ENCODE results near the gene ANOS1. TPM values are rescaled to one million over a fixed set of nuclear protein-coding genes. Genes with fewer than 3 reads are reported as not detected.

ANOS1 gene
- polyA plus RNA-seq, 3 donors, result 0.07 to 0.18 TPM; not detected in 1

DNA sequence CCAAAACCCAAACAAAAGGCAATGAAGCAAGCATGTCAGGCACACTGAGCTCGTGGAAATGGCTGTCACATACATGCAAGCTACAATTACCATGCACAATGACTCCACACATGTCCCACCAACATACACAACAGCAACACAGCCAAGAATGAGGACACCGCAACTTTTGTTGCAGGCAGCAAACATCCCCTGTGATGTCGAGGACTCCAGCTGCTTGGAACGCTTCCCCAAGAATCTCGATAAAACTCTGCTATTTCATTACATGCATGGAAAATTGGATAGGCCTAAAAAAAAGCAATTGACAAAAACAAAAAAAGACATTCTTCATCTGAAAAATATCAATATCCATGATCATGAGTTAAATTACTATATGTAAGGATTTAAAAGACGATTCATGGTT, 11.8 kb downstream of the ANOS1 start:
- TF ChIP-seq, protein P1, sequence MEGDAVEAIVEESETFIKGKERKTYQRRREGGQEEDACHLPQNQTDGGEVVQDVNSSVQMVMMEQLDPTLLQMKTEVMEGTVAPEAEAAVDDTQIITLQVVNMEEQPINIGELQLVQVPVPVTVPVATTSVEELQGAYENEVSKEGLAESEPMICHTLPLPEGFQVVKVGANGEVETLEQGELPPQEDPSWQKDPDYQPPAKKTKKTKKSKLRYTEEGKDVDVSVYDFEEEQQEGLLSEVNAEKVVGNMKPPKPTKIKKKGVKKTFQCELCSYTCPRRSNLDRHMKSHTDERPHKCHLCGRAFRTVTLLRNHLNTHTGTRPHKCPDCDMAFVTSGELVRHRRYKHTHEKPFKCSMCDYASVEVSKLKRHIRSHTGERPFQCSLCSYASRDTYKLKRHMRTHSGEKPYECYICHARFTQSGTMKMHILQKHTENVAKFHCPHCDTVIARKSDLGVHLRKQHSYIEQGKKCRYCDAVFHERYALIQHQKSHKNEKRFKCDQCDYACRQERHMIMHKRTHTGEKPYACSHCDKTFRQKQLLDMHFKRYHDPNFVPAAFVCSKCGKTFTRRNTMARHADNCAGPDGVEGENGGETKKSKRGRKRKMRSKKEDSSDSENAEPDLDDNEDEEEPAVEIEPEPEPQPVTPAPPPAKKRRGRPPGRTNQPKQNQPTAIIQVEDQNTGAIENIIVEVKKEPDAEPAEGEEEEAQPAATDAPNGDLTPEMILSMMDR (IDR thresholded peaks at IDR 0.05), result no peak
- no peak overlapping the region for H3K4me3 ChIP-seq (replicated peaks in 1 of 3; ENCODE audit: low read depth in 2 of 3, low read length in 3 of 3)

DNA sequence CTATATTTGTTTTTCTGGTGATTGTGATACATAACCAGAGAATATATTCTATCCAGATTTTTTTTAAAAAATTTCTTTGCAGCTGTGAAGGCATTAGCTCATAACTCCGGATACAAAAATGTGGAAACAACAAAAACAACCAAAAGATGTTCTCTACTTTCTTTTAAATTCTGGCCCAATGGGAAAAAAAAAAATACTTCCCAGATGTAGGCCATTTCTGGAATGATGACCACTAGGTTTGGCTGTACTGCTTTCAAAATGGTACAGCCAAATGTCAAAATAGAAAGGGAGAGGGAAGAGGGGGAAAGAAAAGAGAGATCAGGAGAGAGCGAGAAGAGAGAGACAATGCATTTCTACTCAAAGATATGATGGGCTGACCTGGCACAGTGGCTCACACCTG, 14.6 kb downstream of the ANOS1 start:
- no peak overlapping the region for H3K4me3 Mint-ChIP-seq
- no CpG with 5 or more reads among the region's 2 CpGs for WGBS (ENCODE audit: insufficient coverage)
- TF ChIP-seq, protein P1 (IDR thresholded peaks at IDR 0.05), result no peak

More for the DNA sequence above, 11.8 kb downstream of the ANOS1 start:
- no peak for DNase-seq
- Histone ChIP-seq H3K27me3 (ENCODE audit: control insufficient read depth in 2 of 2, insufficient read depth in 2 of 2, low read length in 2 of 2) (peaks cover 3 to 4% of the 10 kb centered on the region in 2 donors), H2AFZ (ENCODE audit: insufficient read depth, low read depth, low read length, poor library complexity, severe bottlenecking) (no peak overlapping the region), H3K9ac (ENCODE audit: insufficient read depth, low read length, poor library complexity, severe bottlenecking) (no peak overlapping the region), H3K9me3 (replicated peaks in 1 of 2; ENCODE audit: control insufficient read depth in 1 of 2, insufficient read depth in 1 of 2, low read length in 2 of 2) (no peaks in the 10 kb centered on the region), H4K20me1 (ENCODE audit: insufficient read depth, low read length) (no peaks in the 10 kb centered on the region), H3K27ac (ENCODE audit: low read depth in 1 of 2, low read length in 2 of 2) (no peak overlapping the region), H3K4me2 (replicated peaks; ENCODE audit: extremely low read depth, low read length, poor library complexity, severe bottlenecking) (no peak overlapping the region), H3K79me2 (ENCODE audit: insufficient read depth, low read length) (no peaks in the 10 kb centered on the region), H3K4me1 (ENCODE audit: control insufficient read depth in 1 of 2, insufficient read depth in 2 of 2, low read length in 2 of 2) (no peaks in the 10 kb centered on the region), H3K36me3 (replicated peaks in 1 of 2; ENCODE audit: control insufficient read depth in 1 of 2, insufficient read depth in 2 of 2, low read length in 2 of 2) (no peaks in the 10 kb centered on the region)
- H3K4me1 Mint-ChIP-seq, result no peaks in the 10 kb centered on the region
- no CpG with 5 or more reads among the region's 6 CpGs for WGBS (ENCODE audit: insufficient coverage)
- intact Hi-C loops (cut with micrococcal nuclease), result no loop called here
- no peak overlapping the region for H3K4me3 Mint-ChIP-seq
- H3K36me3 Mint-ChIP-seq, result no peaks in the 10 kb centered on the region
- peaks cover 0 to 7% (median 2%) of the 10 kb centered on the region in 7 donors for H3K9me3 Mint-ChIP-seq
- H3K27me3 Mint-ChIP-seq (ENCODE audit: low read depth in 3 of 3), result peaks cover 3 to 8% (median 7%) of the 10 kb centered on the region in 3 donors
- H3K27ac Mint-ChIP-seq, result no peak overlapping the region

More for the DNA sequence above, 14.6 kb downstream of the ANOS1 start:
- H4K20me1 ChIP-seq (ENCODE audit: insufficient read depth, low read length), result no peaks in the 10 kb centered on the region
- H2AFZ ChIP-seq (ENCODE audit: insufficient read depth, low read depth, low read length, poor library complexity, severe bottlenecking), result no peak overlapping the region
- H3K4me3 ChIP-seq (replicated peaks in 1 of 3; ENCODE audit: low read depth in 2 of 3, low read length in 3 of 3), result no peak overlapping the region
- Mint-ChIP-seq H3K27ac (peak overlapping the region in 1 of 7 donors; percentile 36), H3K27me3 (ENCODE audit: low read depth in 3 of 3) (peaks cover 1 to 5% (median 2%) of the 10 kb centered on the region in 3 donors), H3K9me3 (peaks cover 0 to 7% (median 2%) of the 10 kb centered on the region in 7 donors), H3K36me3 (no peaks in the 10 kb centered on the region), H3K4me1 (no peaks in the 10 kb centered on the region)
- DNase-seq, result no peak
- no peaks in the 10 kb centered on the region for H3K36me3 ChIP-seq (replicated peaks in 1 of 2; ENCODE audit: control insufficient read depth in 1 of 2, insufficient read depth in 2 of 2, low read length in 2 of 2)
- H3K9me3 ChIP-seq (replicated peaks in 1 of 2; ENCODE audit: control insufficient read depth in 1 of 2, insufficient read depth in 1 of 2, low read length in 2 of 2), result no peaks in the 10 kb centered on the region
- H3K27me3 ChIP-seq (ENCODE audit: control insufficient read depth in 2 of 2, insufficient read depth in 2 of 2, low read length in 2 of 2), result no peaks in the 10 kb centered on the region
- no peak overlapping the region for H3K27ac ChIP-seq (ENCODE audit: low read depth in 1 of 2, low read length in 2 of 2)
- H3K79me2 ChIP-seq (ENCODE audit: insufficient read depth, low read length), result no peaks in the 10 kb centered on the region
- no peaks in the 10 kb centered on the region for H3K4me1 ChIP-seq (ENCODE audit: control insufficient read depth in 1 of 2, insufficient read depth in 2 of 2, low read length in 2 of 2)
- no peak overlapping the region for H3K4me2 ChIP-seq (replicated peaks; ENCODE audit: extremely low read depth, low read length, poor library complexity, severe bottlenecking)
- no peak overlapping the region for H3K9ac ChIP-seq (ENCODE audit: insufficient read depth, low read length, poor library complexity, severe bottlenecking)
- intact Hi-C loops (cut with micrococcal nuclease), result no loop called here
